Activated CD8-positive, alpha-beta memory T cell treated with anti-CD3 and anti-CD28 coated beads for 1 hour (primary cell): ENCODE results near the gene PATL2.
"Not testable (repeated sequence)": the region's sequence is repeated elsewhere in the genome, so short reads cannot be mapped to it uniquely, and the experiment has no call there.

Source experiments
- DNase-seq, 2 donors: peaks; one replicate each; pipeline ENCODE4 v3.0.0-alpha.2; 2020; ENCODE audit warnings: low read depth in 1 of 2; ENCODE audit errors: extremely low read depth in 1 of 2

PATL2 gene

GRCh38 chr15:44719293-44719999 is 8.3 kb upstream of the PATL2 start:
- DNase-seq = no peak

- no peak for DNase-seq
Observed at GRCh38 chr15:44718927-44719292, 7.8 kb upstream of the PATL2 start.

DNA sequence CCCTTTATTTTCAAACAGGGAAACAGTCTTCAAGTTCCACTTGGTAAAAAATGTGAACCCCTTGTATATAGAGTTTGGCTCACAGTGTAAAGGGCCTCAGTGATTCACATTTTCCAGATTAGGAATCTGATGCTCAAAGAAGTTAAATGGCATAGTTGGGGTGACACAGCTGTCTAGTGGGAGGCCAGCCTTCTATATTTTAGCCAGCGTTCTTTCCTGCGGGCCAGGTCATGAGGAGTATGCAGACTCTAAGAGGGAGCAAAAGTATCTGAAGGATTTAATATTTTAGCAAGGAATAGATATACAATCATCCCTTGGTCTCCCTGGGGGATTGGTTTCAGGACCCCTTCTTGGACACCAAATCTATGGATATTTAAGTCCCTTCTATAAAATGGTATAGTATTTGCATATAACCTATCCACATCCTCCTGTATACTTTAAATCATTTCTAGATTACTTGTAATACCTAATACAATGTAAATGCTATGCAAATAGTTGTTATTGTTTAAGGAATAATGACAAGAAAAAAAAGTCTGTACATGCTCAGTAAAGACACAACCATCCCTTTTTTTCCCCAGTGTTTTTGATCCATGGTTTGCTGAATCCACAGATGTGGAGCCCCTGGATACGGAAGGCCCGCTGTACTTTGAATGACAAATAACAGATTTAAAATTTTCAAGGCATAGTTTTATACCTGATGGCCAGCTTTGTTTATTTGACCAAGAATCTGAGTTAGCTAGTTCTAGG is 7.2 kb upstream of the PATL2 start:
- no peak for DNase-seq

GRCh38 chr15:44716983-44717602 is 6.0 kb upstream of the PATL2 start:
- DNase-seq = no peak

GRCh38 chr15:44715797-44716334 is 4.7 kb upstream of the PATL2 start:
- no peak for DNase-seq

DNA sequence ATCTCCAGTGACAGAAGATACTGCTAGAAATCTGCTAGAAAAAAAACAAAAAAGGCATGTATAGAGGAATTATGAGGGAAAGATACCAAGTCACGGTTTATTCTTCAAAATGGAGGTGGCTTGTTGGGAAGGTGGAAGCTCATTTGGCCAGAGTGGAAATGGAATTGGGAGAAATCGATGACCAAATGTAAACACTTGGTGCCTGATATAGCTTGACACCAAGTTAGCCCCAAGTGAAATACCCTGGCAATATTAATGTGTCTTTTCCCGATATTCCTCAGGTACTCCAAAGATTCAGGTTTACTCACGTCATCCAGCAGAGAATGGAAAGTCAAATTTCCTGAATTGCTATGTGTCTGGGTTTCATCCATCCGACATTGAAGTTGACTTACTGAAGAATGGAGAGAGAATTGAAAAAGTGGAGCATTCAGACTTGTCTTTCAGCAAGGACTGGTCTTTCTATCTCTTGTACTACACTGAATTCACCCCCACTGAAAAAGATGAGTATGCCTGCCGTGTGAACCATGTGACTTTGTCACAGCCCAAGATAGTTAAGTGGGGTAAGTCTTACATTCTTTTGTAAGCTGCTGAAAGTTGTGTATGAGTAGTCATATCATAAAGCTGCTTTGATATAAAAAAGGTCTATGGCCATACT is 4.1 kb upstream of the PATL2 start:
- no peak for DNase-seq

DNA sequence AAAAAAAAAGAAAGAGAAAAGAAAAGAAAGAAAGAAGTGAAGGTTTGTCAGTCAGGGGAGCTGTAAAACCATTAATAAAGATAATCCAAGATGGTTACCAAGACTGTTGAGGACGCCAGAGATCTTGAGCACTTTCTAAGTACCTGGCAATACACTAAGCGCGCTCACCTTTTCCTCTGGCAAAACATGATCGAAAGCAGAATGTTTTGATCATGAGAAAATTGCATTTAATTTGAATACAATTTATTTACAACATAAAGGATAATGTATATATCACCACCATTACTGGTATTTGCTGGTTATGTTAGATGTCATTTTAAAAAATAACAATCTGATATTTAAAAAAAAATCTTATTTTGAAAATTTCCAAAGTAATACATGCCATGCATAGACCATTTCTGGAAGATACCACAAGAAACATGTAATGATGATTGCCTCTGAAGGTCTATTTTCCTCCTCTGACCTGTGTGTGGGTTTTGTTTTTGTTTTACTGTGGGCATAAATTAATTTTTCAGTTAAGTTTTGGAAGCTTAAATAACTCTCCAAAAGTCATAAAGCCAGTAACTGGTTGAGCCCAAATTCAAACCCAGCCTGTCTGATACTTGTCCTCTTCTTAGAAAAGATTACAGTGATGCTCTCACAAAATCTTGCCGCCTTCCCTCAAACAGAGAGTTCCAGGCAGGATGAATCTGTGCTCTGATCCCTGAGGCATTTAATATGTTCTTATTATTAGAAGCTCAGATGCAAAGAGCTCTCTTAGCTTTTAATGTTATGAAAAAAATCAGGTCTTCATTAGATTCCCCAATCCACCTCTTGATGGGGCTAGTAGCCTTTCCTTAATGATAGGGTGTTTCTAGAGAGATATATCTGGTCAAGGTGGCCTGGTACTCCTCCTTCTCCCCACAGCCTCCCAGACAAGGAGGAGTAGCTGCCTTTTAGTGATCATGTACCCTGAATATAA is 2.2 kb upstream of the PATL2 start:
- DNase-seq = no peak

DNA sequence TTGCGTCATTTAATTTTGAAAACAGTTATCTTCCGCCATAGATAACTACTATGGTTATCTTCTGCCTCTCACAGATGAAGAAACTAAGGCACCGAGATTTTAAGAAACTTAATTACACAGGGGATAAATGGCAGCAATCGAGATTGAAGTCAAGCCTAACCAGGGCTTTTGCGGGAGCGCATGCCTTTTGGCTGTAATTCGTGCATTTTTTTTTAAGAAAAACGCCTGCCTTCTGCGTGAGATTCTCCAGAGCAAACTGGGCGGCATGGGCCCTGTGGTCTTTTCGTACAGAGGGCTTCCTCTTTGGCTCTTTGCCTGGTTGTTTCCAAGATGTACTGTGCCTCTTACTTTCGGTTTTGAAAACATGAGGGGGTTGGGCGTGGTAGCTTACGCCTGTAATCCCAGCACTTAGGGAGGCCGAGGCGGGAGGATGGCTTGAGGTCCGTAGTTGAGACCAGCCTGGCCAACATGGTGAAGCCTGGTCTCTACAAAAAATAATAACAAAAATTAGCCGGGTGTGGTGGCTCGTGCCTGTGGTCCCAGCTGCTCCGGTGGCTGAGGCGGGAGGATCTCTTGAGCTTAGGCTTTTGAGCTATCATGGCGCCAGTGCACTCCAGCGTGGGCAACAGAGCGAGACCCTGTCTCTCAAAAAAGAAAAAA is 1.4 kb upstream of the PATL2 start:
- no peak for DNase-seq

- peak in 1 of 2 donors; percentile 39 for DNase-seq
Observed at GRCh38 chr15:44711743-44712345, 721 bp upstream of the PATL2 start.

- DNase-seq = no peak
Observed at GRCh38 chr15:44710236-44711095, 657 bp downstream of the PATL2 start.

GRCh38 chr15:44706946-44707636 is 4.0 kb downstream of the PATL2 start:
- no peak for DNase-seq

- no peak for DNase-seq
Observed at GRCh38 chr15:44706401-44706800, 4.7 kb downstream of the PATL2 start.

- no peak for DNase-seq
Observed at GRCh38 chr15:44705986-44706385, 5.1 kb downstream of the PATL2 start.

DNA sequence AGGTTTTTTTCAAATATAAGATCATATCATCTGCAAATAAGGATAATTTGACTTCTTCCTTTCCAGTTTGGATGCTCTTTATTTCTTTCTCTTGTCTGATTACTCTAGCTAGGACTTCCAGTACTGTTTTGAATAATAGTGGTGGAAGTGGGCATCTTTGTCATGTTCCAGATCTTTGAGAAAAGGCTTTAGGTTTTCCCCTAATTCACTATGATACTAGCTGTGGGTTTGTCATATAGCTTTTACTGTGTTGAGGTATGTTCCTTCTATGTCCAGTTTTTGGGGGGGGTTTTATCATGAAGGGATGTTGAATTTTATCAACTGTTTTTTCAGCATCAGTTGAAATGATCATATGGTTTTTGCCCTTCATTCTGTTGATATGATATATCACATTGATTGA is 10.4 kb downstream of the PATL2 start:
- DNase-seq = not testable (repeated sequence)

GRCh38 chr15:44698641-44699040 is 12.5 kb downstream of the PATL2 start:
- DNase-seq = no peak

DNA sequence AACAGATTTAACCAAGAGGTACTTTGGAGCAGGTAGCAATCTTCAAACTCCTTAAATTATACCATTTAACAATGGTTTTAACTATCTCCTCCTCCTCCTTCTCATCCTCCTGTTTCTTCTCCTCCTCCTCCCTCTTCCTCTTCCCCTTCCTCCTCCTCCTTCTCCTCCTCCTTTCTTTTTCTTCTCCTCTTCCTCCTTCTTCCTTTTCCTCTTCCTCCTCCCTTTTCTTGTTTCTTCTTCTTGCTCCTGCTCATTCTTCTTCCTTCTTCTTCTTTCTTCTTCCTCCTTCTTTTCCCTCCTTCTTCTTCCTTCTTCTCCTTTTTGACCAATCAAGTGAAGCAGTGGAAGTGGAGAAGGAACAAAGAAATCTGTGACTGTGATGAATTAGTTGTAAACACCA is 14.1 kb downstream of the PATL2 start:
- DNase-seq = no peak

- no peak for DNase-seq
Observed at GRCh38 chr15:44695294-44695693, 15.8 kb downstream of the PATL2 start.

DNA sequence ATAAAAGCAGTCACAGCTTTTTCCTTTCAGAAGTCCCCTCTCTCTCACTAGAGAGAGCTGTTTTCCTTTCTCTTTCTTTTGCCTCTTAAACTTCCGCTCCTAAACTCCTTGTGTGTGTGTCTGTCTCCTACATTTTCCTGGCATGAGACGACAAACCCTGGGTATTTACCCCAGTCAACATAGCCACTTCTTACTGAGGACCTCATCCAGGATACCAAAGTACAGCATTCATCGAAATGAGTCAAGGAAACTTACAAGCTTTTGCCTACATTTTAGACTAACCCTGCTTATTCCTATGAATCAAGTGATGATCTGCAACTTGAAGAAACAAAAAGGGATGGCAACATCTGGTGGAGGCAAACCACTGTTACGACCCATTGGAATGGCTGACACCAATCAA is 16.7 kb downstream of the PATL2 start:
- DNase-seq = no peak
